ENCODE measurements around the gene LCNL1. TPM values are rescaled to one million over a fixed set of nuclear protein-coding genes. Genes with fewer than 3 reads are reported as not detected.

The LCNL1 gene
- total and polyA plus RNA-seq, 2 donors (not counting 1 experiment from before 2014, with no cell fraction given), result not detected

DNA sequence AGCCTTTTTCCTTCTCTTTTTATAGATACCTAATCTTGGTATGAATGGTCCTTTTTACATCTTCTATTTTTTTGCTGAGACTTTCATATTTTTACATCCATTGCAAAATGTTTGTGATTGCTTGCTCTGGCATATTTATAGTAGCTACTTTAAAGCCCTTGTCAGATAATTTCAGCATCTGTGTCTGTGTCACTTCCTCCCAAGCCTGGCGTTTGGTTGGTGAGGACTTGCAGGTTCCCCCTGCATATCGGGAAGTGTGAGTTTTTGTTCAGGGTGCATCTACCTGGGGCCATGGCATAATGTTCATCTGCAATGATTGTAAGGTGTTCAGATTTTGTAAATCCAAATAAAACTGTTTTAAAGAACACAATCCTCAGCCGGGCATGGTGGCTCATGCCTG lies 47.1 kb upstream of the LCNL1 start:
- CTCF ChIA-PET, result interaction anchor here (0.7 to 1.1 kb wide), 2 partner anchors 13 to 48 kb away, joined by 3 to 4 read pairs; no protein-coding TSS in a partner anchor
- WGBS (ENCODE audit: insufficient coverage), result 43% methylated on average over 1 of the region's 3 CpGs
- no peaks in the 10 kb centered on the region for H3K27me3 Mint-ChIP-seq
- Histone ChIP-seq H3K36me3 (replicated peaks in 1 of 2; ENCODE audit: control extremely low read depth in 1 of 2, control insufficient read depth in 1 of 2, extremely low read depth in 1 of 2, insufficient read depth in 2 of 2, low read length in 1 of 2) (peaks cover 2 to 13% of the 10 kb centered on the region in 2 experiments), H4K20me1 (ENCODE audit: control insufficient read depth, insufficient read depth, low read length, poor library complexity, severe bottlenecking) (peaks cover 41% of the 10 kb centered on the region), H2AFZ (ENCODE audit: insufficient read depth, low read depth, low read length, poor library complexity, severe bottlenecking) (no peak overlapping the region), H3K9ac (ENCODE audit: low read length) (no peak overlapping the region), H3K4me1 (ENCODE audit: control insufficient read depth in 2 of 2, insufficient read depth in 2 of 2, low read length in 2 of 2) (no peaks in the 10 kb centered on the region), H3K4me3 (ENCODE audit: control extremely low read depth in 1 of 5, extremely low read depth in 1 of 5, insufficient read depth in 1 of 5, low read depth in 2 of 5, low read length in 4 of 5) (no peak overlapping the region), H3K27ac (ENCODE audit: low read length in 2 of 2) (no peak overlapping the region), H3K4me2 (replicated peaks; ENCODE audit: low read depth, low read length, poor library complexity, severe bottlenecking) (no peak overlapping the region), H3K27me3 (replicated peaks in 1 of 4; ENCODE audit: control extremely low read depth in 1 of 4, control insufficient read depth in 3 of 4, insufficient read depth in 4 of 4, low read length in 3 of 4) (no peaks in the 10 kb centered on the region), H3K79me2 (ENCODE audit: control insufficient read depth, insufficient read depth, low read length) (peaks cover 2% of the 10 kb centered on the region), H3K9me3 (ENCODE audit: control extremely low read depth in 1 of 3, control insufficient read depth in 2 of 3, insufficient read depth in 1 of 3, low read length in 2 of 3) (no peaks in the 10 kb centered on the region)
- no peaks in the 10 kb centered on the region for H3K4me1 Mint-ChIP-seq
- no peaks in the 10 kb centered on the region for H3K9me3 Mint-ChIP-seq (ENCODE audit: insufficient read depth)
- DNase-seq (no peak), ATAC-seq (ENCODE audit: low read depth) (no peak)
- POLR2A ChIA-PET, result no interaction called here
- intact Hi-C loops (cut with micrococcal nuclease), result no loop called here
- no peak overlapping the region for H3K27ac Mint-ChIP-seq
- no peak for TF ChIP-seq EZH2 (IDR thresholded peaks at IDR 0.05; ENCODE audit: borderline replicate concordance, insufficient read depth, low read depth, low read length, poor library complexity, severe bottlenecking)
- TF ChIP-seq, protein P1, sequence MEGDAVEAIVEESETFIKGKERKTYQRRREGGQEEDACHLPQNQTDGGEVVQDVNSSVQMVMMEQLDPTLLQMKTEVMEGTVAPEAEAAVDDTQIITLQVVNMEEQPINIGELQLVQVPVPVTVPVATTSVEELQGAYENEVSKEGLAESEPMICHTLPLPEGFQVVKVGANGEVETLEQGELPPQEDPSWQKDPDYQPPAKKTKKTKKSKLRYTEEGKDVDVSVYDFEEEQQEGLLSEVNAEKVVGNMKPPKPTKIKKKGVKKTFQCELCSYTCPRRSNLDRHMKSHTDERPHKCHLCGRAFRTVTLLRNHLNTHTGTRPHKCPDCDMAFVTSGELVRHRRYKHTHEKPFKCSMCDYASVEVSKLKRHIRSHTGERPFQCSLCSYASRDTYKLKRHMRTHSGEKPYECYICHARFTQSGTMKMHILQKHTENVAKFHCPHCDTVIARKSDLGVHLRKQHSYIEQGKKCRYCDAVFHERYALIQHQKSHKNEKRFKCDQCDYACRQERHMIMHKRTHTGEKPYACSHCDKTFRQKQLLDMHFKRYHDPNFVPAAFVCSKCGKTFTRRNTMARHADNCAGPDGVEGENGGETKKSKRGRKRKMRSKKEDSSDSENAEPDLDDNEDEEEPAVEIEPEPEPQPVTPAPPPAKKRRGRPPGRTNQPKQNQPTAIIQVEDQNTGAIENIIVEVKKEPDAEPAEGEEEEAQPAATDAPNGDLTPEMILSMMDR (IDR thresholded peaks at IDR 0.05), result no peak
- no peak overlapping the region for H3K4me3 Mint-ChIP-seq

DNA sequence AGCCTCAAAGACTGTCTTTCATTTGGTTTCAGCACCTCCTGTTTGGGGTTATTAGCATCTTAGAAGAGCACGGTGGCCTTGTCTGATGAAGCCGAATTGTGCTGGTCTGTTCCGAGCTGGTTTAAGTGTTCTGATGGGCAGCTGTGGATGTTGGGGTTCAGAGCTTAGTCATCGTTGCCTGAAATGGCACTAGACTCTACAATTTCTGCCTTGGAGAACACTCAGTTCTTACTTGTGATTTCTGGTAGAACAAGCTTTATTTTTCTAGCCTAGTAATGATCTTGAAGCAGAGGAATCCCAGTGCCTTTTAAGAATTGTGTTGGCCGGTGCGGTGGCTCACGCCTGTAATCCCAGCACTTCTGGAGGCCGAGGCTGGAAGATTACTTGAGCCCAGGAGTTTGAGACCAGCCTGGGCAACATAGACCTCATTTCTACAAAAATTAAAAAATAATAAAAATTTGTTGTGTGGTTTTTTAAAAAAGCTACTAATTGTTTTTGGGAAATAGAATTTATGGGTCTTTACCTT lies 46.1 kb upstream of the LCNL1 start:
- Histone ChIP-seq H3K27ac (ENCODE audit: low read length in 2 of 2) (no peak overlapping the region), H3K4me1 (ENCODE audit: control insufficient read depth in 2 of 2, insufficient read depth in 2 of 2, low read length in 2 of 2) (no peaks in the 10 kb centered on the region), H3K9ac (ENCODE audit: low read length) (no peak overlapping the region), H3K36me3 (replicated peaks in 1 of 2; ENCODE audit: control extremely low read depth in 1 of 2, control insufficient read depth in 1 of 2, extremely low read depth in 1 of 2, insufficient read depth in 2 of 2, low read length in 1 of 2) (peaks cover 2 to 22% of the 10 kb centered on the region in 2 experiments), H3K27me3 (replicated peaks in 1 of 4; ENCODE audit: control extremely low read depth in 1 of 4, control insufficient read depth in 3 of 4, insufficient read depth in 4 of 4, low read length in 3 of 4) (no peaks in the 10 kb centered on the region), H3K9me3 (ENCODE audit: control extremely low read depth in 1 of 3, control insufficient read depth in 2 of 3, insufficient read depth in 1 of 3, low read length in 2 of 3) (no peaks in the 10 kb centered on the region), H2AFZ (ENCODE audit: insufficient read depth, low read depth, low read length, poor library complexity, severe bottlenecking) (no peak overlapping the region), H3K4me3 (ENCODE audit: control extremely low read depth in 1 of 5, extremely low read depth in 1 of 5, insufficient read depth in 1 of 5, low read depth in 2 of 5, low read length in 4 of 5) (no peak overlapping the region), H4K20me1 (ENCODE audit: control insufficient read depth, insufficient read depth, low read length, poor library complexity, severe bottlenecking) (peaks cover 51% of the 10 kb centered on the region), H3K79me2 (ENCODE audit: control insufficient read depth, insufficient read depth, low read length) (peaks cover 2% of the 10 kb centered on the region), H3K4me2 (replicated peaks; ENCODE audit: low read depth, low read length, poor library complexity, severe bottlenecking) (no peak overlapping the region)
- CTCF ChIA-PET, result interaction anchor here (1.2 to 1.7 kb wide), 5 partner anchors 12 to 130 kb away, joined by 3 to 5 read pairs (median 3); no protein-coding TSS in a partner anchor
- no peak overlapping the region for H3K27ac Mint-ChIP-seq
- intact Hi-C loops (cut with micrococcal nuclease), result no loop called here
- 98% methylated on average over 6 of the region's 8 CpGs for WGBS (ENCODE audit: insufficient coverage)
- no peaks in the 10 kb centered on the region for H3K4me1 Mint-ChIP-seq
- no peak overlapping the region for H3K4me3 Mint-ChIP-seq
- no peak for DNase-seq
- H3K27me3 Mint-ChIP-seq, result no peaks in the 10 kb centered on the region
- POLR2A ChIA-PET, result no interaction called here
- ATAC-seq (ENCODE audit: low read depth), result no peak
- TF ChIP-seq, protein P1 (IDR thresholded peaks at IDR 0.05), result no peak
- no peak for TF ChIP-seq EZH2 (IDR thresholded peaks at IDR 0.05; ENCODE audit: borderline replicate concordance, insufficient read depth, low read depth, low read length, poor library complexity, severe bottlenecking)
- no peaks in the 10 kb centered on the region for H3K9me3 Mint-ChIP-seq (ENCODE audit: insufficient read depth)
